Common myeloid progenitor, CD34-positive (primary cell): ENCODE measurements around the gene ABCF3. TPM values are rescaled to one million over a fixed set of nuclear protein-coding genes. Genes with fewer than 3 reads are reported as not detected.

ENCODE experiments used
- CTCF ChIA-PET: fragments of 350-600 bp; sonication (Branson Sonifier 250); formaldehyde crosslinking; loops from one replicate; lab custom pipeline; 2021; ENCODE audit warnings: antibody characterized with exemption; lab: Charles Lee
- POLR2A ChIA-PET: fragments of 350-600 bp; sonication (Branson Sonifier 250); formaldehyde crosslinking; loops from one replicate; lab custom pipeline; 2021; ENCODE audit warnings: antibody characterized with exemption; lab: Charles Lee
- DNase-seq, 3 donors: peaks; one replicate each; pipeline versions ENCODE4 v3.0.0 to v3.0.0-alpha.2; 2013
- H3K27ac ChIP-seq, 2 experiments: 1 replicate in 1 of 2; 2 replicates in 1 of 2; pipeline ENCODE4 v1.7.0; 2013; ENCODE audit warnings: inconsistent platforms in 2 of 2, low read length in 2 of 2, mild to moderate bottlenecking in 2 of 2, low read depth in 1 of 2, moderate library complexity in 1 of 2; ENCODE audit not compliant: severe bottlenecking in 2 of 2, insufficient read depth in 1 of 2, poor library complexity in 1 of 2
- H3K27me3 ChIP-seq, 5 experiments: replicated peaks in 2 of 5; 1 replicate in 3 of 5; 2 replicates in 2 of 5; pipeline versions ENCODE4 v1.6.1 to v1.7.0; 2013; ENCODE audit warnings: low read length in 4 of 5, mild to moderate bottlenecking in 2 of 5, moderate library complexity in 2 of 5, inconsistent platforms in 1 of 5; ENCODE audit not compliant: insufficient read depth in 5 of 5, control insufficient read depth in 4 of 5
- H3K36me3 ChIP-seq, 4 experiments: 1 replicate in 2 of 4; 2 replicates in 2 of 4; pipeline versions ENCODE4 v1.6.1 to v1.7.0; 2013; ENCODE audit warnings: low read length in 3 of 4, control low read depth in 1 of 4, mild to moderate bottlenecking in 1 of 4; ENCODE audit not compliant: control insufficient read depth in 4 of 4, insufficient read depth in 4 of 4
- H3K4me1 ChIP-seq, 4 experiments: 1 replicate in 3 of 4; 2 replicates in 1 of 4; pipeline versions ENCODE4 v1.6.1 to v1.7.1; 2013; ENCODE audit warnings: low read length in 3 of 4, mild to moderate bottlenecking in 3 of 4, control low read depth in 1 of 4, inconsistent platforms in 1 of 4, moderate library complexity in 1 of 4; ENCODE audit not compliant: control insufficient read depth in 4 of 4, insufficient read depth in 4 of 4; ENCODE audit errors: control extremely low read depth in 1 of 4
- H3K4me3 ChIP-seq, 7 experiments: 1 replicate in 4 of 7; 2 replicates in 3 of 7; pipeline versions ENCODE4 v1.5.1 to v1.7.0; 2013; ENCODE audit warnings: mild to moderate bottlenecking in 7 of 7, low read length in 6 of 7, moderate library complexity in 6 of 7, inconsistent platforms in 2 of 7, low read depth in 2 of 7, control low read depth in 1 of 7; ENCODE audit not compliant: insufficient read depth in 4 of 7, control insufficient read depth in 1 of 7; ENCODE audit errors: extremely low read depth in 1 of 7
- H3K9me3 ChIP-seq, 5 experiments: 1 replicate in 4 of 5; 2 replicates in 1 of 5; pipeline versions ENCODE4 v1.6.1 to v1.7.1; 2013; ENCODE audit warnings: low read length in 4 of 5, mild to moderate bottlenecking in 2 of 5, inconsistent platforms in 1 of 5, low read depth in 1 of 5, moderate library complexity in 1 of 5; ENCODE audit not compliant: control insufficient read depth in 4 of 5, insufficient read depth in 2 of 5; ENCODE audit errors: control extremely low read depth in 1 of 5
- WGBS: methylation state at CpG from one replicate; pipeline ENCODE4 v1.1.5; 2013; ENCODE audit not compliant: insufficient coverage; 5-methylcytosine and 5-hydroxymethylcytosine counted together
- polyA plus RNA-seq: library from polyadenylated mRNA; unstranded; fragments of 120-200 nt; gene quantifications from one replicate; pipeline ENCODE4 v1.2.1, GENCODE V29; 2013

ABCF3 gene, protein sequence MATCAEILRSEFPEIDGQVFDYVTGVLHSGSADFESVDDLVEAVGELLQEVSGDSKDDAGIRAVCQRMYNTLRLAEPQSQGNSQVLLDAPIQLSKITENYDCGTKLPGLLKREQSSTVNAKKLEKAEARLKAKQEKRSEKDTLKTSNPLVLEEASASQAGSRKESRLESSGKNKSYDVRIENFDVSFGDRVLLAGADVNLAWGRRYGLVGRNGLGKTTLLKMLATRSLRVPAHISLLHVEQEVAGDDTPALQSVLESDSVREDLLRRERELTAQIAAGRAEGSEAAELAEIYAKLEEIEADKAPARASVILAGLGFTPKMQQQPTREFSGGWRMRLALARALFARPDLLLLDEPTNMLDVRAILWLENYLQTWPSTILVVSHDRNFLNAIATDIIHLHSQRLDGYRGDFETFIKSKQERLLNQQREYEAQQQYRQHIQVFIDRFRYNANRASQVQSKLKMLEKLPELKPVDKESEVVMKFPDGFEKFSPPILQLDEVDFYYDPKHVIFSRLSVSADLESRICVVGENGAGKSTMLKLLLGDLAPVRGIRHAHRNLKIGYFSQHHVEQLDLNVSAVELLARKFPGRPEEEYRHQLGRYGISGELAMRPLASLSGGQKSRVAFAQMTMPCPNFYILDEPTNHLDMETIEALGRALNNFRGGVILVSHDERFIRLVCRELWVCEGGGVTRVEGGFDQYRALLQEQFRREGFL
- 25.7 TPM for polyA plus RNA-seq

DNA sequence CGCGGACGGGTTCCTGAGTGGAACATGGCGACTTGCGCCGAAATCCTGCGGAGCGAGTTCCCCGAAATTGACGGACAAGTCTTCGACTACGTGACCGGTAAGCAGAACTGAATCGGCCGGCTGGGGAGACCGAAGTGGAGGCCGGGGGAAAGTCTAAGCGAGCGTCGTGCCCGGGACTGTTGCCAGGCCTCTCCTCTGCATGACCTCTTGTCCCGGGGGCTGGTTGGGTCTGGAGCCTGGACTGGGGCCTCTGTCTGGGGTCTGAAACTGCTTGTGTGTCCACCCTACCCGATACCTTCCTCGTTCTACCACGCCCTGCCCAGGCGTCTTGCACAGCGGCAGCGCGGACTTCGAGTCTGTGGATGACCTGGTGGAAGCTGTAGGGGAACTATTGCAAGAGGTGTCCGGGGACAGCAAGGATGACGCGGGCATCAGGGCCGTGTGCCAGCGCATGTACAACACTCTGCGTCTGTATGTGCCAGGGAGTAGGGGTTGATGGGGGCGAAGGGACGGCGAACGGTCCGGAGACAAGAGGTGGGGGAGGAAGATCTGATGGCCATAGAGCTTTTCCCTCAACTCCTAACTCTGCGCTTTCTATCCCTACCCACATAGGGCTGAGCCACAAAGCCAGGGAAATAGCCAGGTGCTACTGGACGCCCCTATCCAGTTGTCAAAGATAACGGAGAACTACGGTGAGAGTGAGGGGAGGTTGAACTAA lies at the start of gene ABCF3:
ABCF3 (plus strand) TSS at position 16 of the 718 bp plus-strand sequence; CDS start at position 25, 9 bp downstream.
- Histone ChIP-seq H3K36me3 (peaks cover 25 to 71% (median 65%) of the 10 kb centered on the region in 4 experiments), H3K9me3 (no peaks in the 10 kb centered on the region), H3K4me3 (peak within 1 kb of the TSS; percentile 79 to 99 (median 95)), H3K27ac (peak within 1 kb of the TSS; percentile 56 to 89), H3K27me3 (no peaks in the 10 kb centered on the region), H3K4me1 (peaks cover 12 to 23% (median 18%) of the 10 kb centered on the region in 4 experiments)
- 0% methylated on average over 34 of the region's 45 CpGs for WGBS
- CTCF ChIA-PET = interaction anchor here (0.7 to 1.6 kb wide), 5 partner anchors 10 to 63 kb away, joined by 3 to 9 read pairs (median 3); partner anchors contain the start of gene EEF1AKMT4
- peak in 2 of 3 donors; percentile 23 to 51 for DNase-seq
- POLR2A ChIA-PET = interaction anchor here (0.7 to 1.0 kb wide), 3 partner anchors 11 to 736 kb away, joined by 3 to 4 read pairs (median 3); no protein-coding TSS in a partner anchor

DNA sequence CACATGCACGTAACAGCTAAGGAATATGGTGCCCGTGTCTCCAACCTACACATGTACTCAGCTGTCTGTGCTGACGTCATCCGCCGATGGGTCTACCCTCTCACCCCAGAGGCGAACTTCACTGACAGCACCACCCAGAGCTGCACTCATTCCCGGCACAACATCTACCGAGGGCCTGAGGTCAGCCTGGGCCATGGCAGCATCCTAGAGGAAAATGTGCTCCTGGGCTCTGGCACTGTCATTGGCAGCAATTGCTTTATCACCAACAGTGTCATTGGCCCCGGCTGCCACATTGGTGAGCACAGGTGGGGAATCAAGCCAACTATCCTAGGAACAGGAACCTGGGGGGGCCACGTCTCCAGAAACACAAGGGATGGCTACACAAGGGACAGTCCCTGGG lies 45.6 kb upstream of the ABCF3 start:
- ChIA-PET POLR2A (no interaction called here), CTCF (no interaction called here)
- WGBS = 95% methylated on average over 9 of the region's 10 CpGs
- H3K27ac ChIP-seq = no peak overlapping the region
- DNase-seq = no peak
- H3K36me3 ChIP-seq = peaks cover 25 to 67% (median 53%) of the 10 kb centered on the region in 4 experiments
- no peaks in the 10 kb centered on the region for H3K9me3 ChIP-seq
- H3K27me3 ChIP-seq = no peaks in the 10 kb centered on the region
- H3K4me1 ChIP-seq = peaks cover 8 to 15% (median 12%) of the 10 kb centered on the region in 4 experiments
- no peak overlapping the region for H3K4me3 ChIP-seq

DNA sequence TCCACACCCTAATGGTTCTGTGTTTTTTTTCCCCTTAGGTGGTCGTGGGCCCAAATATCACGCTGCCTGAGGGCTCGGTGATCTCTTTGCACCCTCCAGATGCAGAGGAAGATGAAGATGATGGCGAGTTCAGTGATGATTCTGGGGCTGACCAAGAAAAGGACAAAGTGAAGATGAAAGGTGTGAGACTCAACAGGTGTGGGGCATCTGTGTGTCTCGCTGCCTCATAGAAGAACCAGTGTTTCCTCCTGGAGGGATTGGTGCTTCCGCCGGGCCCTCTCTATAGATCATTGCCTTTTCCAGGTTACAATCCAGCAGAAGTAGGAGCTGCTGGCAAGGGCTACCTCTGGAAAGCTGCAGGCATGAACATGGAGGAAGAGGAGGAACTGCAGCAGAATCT lies 43.8 kb upstream of the ABCF3 start:
- Histone ChIP-seq H3K27ac (no peak overlapping the region), H3K4me3 (no peak overlapping the region), H3K4me1 (peaks cover 0 to under 1% (median 0%) of the 10 kb centered on the region in 4 experiments), H3K27me3 (no peaks in the 10 kb centered on the region), H3K36me3 (peaks cover 25 to 70% (median 59%) of the 10 kb centered on the region in 4 experiments), H3K9me3 (no peaks in the 10 kb centered on the region)
- ChIA-PET CTCF (no interaction called here), POLR2A (no interaction called here)
- DNase-seq = no peak
- WGBS = 98% methylated on average over 6 of the region's 7 CpGs

DNA sequence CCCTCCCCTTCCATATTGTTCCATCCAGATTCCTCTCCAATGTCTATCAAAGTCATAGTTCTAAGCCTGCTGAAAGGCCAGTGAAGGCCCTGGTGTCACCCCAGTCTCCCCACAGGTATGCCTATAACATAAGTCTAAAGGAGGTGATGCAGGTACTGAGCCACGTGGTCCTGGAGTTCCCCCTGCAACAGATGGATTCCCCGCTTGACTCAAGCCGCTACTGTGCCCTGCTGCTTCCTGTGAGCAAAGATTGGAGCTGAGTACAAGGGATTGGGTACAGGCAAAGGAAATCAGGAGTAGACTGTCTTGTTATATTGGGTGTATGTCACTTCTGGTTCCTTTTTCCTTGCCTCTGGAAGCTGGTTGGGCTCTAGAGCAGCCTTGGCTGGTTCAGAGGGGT lies 42.7 kb upstream of the ABCF3 start:
- WGBS = 100% methylated on average over 2 of the region's 3 CpGs
- Histone ChIP-seq H3K9me3 (no peaks in the 10 kb centered on the region), H3K36me3 (peaks cover 23 to 62% (median 56%) of the 10 kb centered on the region in 4 experiments), H3K27ac (no peak overlapping the region), H3K4me1 (no peaks in the 10 kb centered on the region), H3K27me3 (no peaks in the 10 kb centered on the region), H3K4me3 (no peak overlapping the region)
- no peak for DNase-seq
- CTCF ChIA-PET = interaction anchor here (1.6 to 3.1 kb wide), 3 partner anchors 11 to 104 kb away, joined by 6 to 14 read pairs (median 10); no protein-coding TSS in a partner anchor
- POLR2A ChIA-PET = no interaction called here

DNA sequence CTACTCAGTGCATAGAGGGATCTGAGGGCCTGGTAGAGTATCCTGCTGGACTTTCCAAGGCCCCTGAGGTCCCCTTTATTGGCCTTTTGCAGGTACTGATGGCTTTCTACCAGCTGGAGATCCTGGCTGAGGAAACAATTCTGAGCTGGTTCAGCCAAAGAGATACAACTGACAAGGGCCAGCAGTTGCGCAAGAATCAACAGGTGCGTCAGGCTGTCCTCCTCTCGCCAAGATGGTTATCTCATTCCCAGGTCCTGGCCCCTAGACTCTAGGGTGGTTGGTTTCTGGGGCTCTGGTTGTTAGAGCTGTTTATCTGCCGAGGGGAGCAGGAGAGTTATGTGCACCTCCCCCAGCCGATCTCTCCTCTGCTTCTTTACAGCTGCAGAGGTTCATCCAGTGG lies 41.5 kb upstream of the ABCF3 start:
- WGBS = 89% methylated on average over 5 of the region's 5 CpGs
- no peak for DNase-seq
- Histone ChIP-seq H3K4me3 (no peak overlapping the region), H3K27ac (no peak overlapping the region), H3K9me3 (no peaks in the 10 kb centered on the region), H3K36me3 (peaks cover 19 to 62% (median 56%) of the 10 kb centered on the region in 4 experiments), H3K4me1 (no peaks in the 10 kb centered on the region), H3K27me3 (no peaks in the 10 kb centered on the region)
- CTCF ChIA-PET = interaction anchor here (0.9 to 3.1 kb wide), 13 partner anchors 9 to 248 kb away, joined by 3 to 14 read pairs (median 4); partner anchors contain the start of gene EIF2B5
- POLR2A ChIA-PET = no interaction called here

DNA sequence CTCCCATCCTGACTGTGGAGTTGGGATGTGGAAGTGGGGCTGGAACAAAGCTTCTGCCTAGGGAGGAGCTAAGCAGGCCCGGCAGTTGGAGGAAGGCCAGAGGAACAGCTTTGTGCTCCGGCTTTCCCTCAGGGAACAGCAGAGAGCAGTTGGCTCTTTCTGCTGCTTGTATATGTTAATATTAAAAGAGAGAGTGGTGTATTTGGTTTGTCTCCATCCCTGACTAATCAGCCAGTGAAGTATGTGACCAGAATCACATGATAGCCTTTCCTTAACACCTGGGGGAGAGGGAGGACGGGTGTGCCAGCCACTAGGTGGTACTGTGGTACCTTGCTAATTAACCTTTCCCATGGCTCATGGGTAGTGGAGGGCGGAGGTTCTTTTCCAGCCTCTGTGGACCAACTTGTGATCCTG lies 40.9 kb upstream of the ABCF3 start:
- 90% methylated on average over 3 of the region's 4 CpGs for WGBS
- ChIA-PET POLR2A (no interaction called here), CTCF (interaction anchor here (0.9 to 3.1 kb wide), 14 partner anchors 10 to 144 kb away, joined by 3 to 14 read pairs (median 4); partner anchors contain the start of gene EIF2B5)
- no peaks in the 10 kb centered on the region for H3K9me3 ChIP-seq
- peaks cover 17 to 59% (median 54%) of the 10 kb centered on the region in 4 experiments for H3K36me3 ChIP-seq
- H3K27ac ChIP-seq = peak overlapping the region in 1 of 2 experiments; percentile 15
- peak; percentile 40 to 57 (median 54) for DNase-seq
- H3K4me3 ChIP-seq = no peak overlapping the region
- H3K4me1 ChIP-seq = no peaks in the 10 kb centered on the region
- H3K27me3 ChIP-seq = no peaks in the 10 kb centered on the region
